ENCODE results near the gene ZBTB47. TPM values are rescaled to one million over a fixed set of nuclear protein-coding genes. Genes with fewer than 3 reads are reported as not detected.

The ZBTB47 gene
- total RNA-seq, 4 donors from 2014 or later = 33.3 to 44.4 (median 42.0) TPM

GRCh38 chr3:42640129-42640528 lies 13.4 kb upstream of the ZBTB47 start:
- no peak overlapping the region for H3K4me3 ChIP-seq (replicated peaks in 1 of 3)
- H3K36me3 ChIP-seq = peaks cover 69 to 73% of the 10 kb centered on the region in 2 donors
- intact Hi-C loops (cut with DNase I) = no loop called here

GRCh38 chr3:42640771-42641370 lies 12.6 kb upstream of the ZBTB47 start:
- no peaks in the 10 kb centered on the region for H3K4me1 ChIP-seq
- H3K9me3 ChIP-seq = no peaks in the 10 kb centered on the region
- TF ChIP-seq CTCF (IDR thresholded peaks at IDR 0.05) (no peak), POLR2A (IDR thresholded peaks at IDR 0.05) (no peak)
- 87 to 89% methylated on average over 6 of the region's 6 CpGs for WGBS, 2 donors
- H3K36me3 ChIP-seq = peaks cover 67 to 73% of the 10 kb centered on the region in 2 donors
- DNase-seq = no peak
- H3K4me3 ChIP-seq (replicated peaks in 1 of 3) = no peak overlapping the region
- H3K27me3 ChIP-seq = no peaks in the 10 kb centered on the region
- intact Hi-C loops (cut with DNase I) = no loop called here
- H3K27ac ChIP-seq = no peak overlapping the region

More at GRCh38 chr3:42640129-42640528, 13.4 kb upstream of the ZBTB47 start:
- no peak for DNase-seq
- Histone ChIP-seq H3K9me3 (no peaks in the 10 kb centered on the region), H3K4me1 (no peaks in the 10 kb centered on the region), H3K27me3 (no peaks in the 10 kb centered on the region), H3K27ac (no peak overlapping the region)
- TF ChIP-seq CTCF (IDR thresholded peaks at IDR 0.05) = no peak
- no peak for TF ChIP-seq POLR2A (IDR thresholded peaks at IDR 0.05)

- intact Hi-C loops (cut with DNase I) = no loop called here
- no peak overlapping the region for H3K4me3 ChIP-seq (replicated peaks in 1 of 3)
- TF ChIP-seq POLR2A (IDR thresholded peaks at IDR 0.05) (no peak), CTCF (IDR thresholded peaks at IDR 0.05) (no peak)
- H3K27ac ChIP-seq = no peak overlapping the region
- 86 to 89% methylated on average over 5 of the region's 5 CpGs for WGBS, 2 donors
- H3K4me1 ChIP-seq = peaks cover 13 to 16% of the 10 kb centered on the region in 2 donors
- no peaks in the 10 kb centered on the region for H3K27me3 ChIP-seq
- peaks cover 28 to 51% of the 10 kb centered on the region in 2 donors for H3K36me3 ChIP-seq
- no peaks in the 10 kb centered on the region for H3K9me3 ChIP-seq
- no peak for DNase-seq
Observed at GRCh38 chr3:42647821-42648459, 5.6 kb upstream of the ZBTB47 start.

- H3K27ac ChIP-seq = no peak overlapping the region
- intact Hi-C loops (cut with DNase I) = no loop called here
- DNase-seq = no peak
- no peaks in the 10 kb centered on the region for H3K27me3 ChIP-seq
- no peak overlapping the region for H3K4me3 ChIP-seq (replicated peaks in 1 of 3)
- WGBS, 2 donors = 80 to 91% methylated on average over 2 of the region's 2 CpGs
- no peak for TF ChIP-seq POLR2A (IDR thresholded peaks at IDR 0.05)
- no peak for TF ChIP-seq CTCF (IDR thresholded peaks at IDR 0.05)
- peaks cover 17 to 40% of the 10 kb centered on the region in 2 donors for H3K36me3 ChIP-seq
- peaks cover 22 to 24% of the 10 kb centered on the region in 2 donors for H3K4me1 ChIP-seq
- no peaks in the 10 kb centered on the region for H3K9me3 ChIP-seq
Observed at GRCh38 chr3:42649006-42649405, 4.5 kb upstream of the ZBTB47 start.

- DNase-seq = no peak
- Histone ChIP-seq H3K27me3 (no peaks in the 10 kb centered on the region), H3K36me3 (peaks cover 14 to 33% of the 10 kb centered on the region in 2 donors), H3K9me3 (no peaks in the 10 kb centered on the region), H3K4me1 (peaks cover 24% of the 10 kb centered on the region in 2 donors), H3K4me3 (replicated peaks in 1 of 3) (no peak overlapping the region), H3K27ac (no peak overlapping the region)
- intact Hi-C loops (cut with DNase I) = no loop called here
- 88 to 91% methylated on average over 4 of the region's 4 CpGs for WGBS, 2 donors
- no peak for TF ChIP-seq CTCF (IDR thresholded peaks at IDR 0.05)
Observed at GRCh38 chr3:42649783-42650182, 3.7 kb upstream of the ZBTB47 start.

Measured in thyroid gland (tissue), 4 donors.